ENCODE results near the gene RAC3.
"Not testable (repeated sequence)": the region's sequence is repeated elsewhere in the genome, so short reads cannot be mapped to it uniquely, and the experiment has no call there.

Gene RAC3

GRCh38 chr17:82029990-82030469 is 1.4 kb upstream of the RAC3 start:
- no peak for FAIRE-seq

DNA sequence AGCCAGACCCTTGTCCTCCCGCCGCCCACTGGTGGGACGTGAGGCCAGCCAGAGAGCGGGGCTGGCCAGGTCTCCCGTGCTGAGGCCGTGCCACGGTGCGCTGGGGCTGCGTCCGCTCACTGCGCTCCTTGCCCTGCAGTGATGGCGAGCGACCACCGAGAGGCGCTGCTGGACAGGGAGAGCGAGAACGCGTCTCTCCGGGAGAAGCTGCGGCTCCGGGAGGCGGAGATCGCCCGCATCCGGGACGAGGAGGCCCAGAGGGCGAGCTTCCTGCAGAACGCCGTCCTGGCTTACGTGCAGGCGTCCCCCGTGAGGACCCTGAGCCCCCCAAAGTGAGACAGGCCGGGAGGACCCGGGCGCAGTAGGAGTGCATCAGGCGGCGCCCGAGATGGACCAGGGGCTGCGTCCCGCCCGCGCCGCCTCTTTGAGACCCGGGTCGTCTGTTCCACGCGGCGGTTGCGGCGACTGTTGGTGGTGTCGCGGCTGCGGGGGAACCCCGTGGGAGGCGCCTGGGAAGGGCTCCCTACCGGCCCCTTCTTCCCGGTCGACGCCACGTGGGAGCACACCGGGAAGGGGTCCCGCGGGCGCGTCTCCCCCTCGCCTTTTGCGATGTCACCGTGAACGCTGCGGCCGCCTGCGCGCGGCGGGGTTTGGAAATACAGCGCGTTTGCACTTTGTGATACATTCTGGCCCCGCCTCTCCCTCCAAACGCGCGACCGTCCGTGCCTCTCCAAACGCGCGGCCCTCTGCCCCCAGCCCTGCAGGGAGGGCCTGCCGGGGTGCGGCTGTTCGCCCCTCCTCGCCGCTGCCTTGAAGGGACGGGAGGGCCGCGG is 792 bp upstream of the RAC3 start:
- TF ChIP-seq POLR2A (IDR thresholded peaks at IDR 0.05; ENCODE audit: low read depth, low read length): no peak
- DNase-seq (ENCODE audit: insufficient read length, low spot score) (no peak), FAIRE-seq (no peak)

More at GRCh38 chr17:82029990-82030469, 1.4 kb upstream of the RAC3 start:
- DNase-seq (ENCODE audit: insufficient read length, low spot score): no peak
- no peak for TF ChIP-seq POLR2A (IDR thresholded peaks at IDR 0.05; ENCODE audit: low read depth, low read length)

- TF ChIP-seq POLR2A (IDR thresholded peaks at IDR 0.05; ENCODE audit: low read depth, low read length): no peak
- FAIRE-seq (no peak), DNase-seq (ENCODE audit: insufficient read length, low spot score) (no peak)
These were observed 578 bp downstream of the RAC3 start for GRCh38 chr17:82031885-82032627.

DNA sequence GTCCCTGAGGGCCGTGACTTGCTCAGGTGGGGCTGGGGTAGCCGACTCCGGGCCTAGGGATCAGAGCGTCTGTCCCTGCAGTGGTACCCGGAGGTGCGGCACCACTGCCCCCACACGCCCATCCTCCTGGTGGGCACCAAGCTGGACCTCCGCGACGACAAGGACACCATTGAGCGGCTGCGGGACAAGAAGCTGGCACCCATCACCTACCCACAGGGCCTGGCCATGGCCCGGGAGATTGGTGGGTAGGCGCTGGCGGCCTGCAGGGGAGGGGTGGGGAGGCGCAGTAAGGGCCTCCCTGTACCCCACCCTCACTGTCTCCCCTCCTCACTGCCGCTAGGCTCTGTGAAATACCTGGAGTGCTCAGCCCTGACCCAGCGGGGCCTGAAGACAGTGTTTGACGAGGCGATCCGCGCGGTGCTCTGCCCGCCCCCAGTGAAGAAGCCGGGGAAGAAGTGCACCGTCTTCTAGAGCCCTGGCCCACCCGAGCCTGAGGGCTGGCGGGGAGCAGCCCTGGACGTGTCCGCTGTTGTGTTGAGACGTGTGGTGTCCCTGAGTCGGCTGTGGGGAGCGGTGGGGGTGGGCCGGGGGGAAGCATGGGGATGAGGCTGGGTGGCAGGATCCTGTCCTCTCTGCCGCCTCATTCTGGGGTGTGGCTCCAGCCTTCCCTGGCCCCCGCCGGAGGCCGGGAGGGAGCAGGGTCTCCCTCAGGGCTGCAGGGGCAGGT is 2.0 kb downstream of the RAC3 start:
- DNase-seq (ENCODE audit: insufficient read length, low spot score) (no peak), FAIRE-seq (no peak)
- TF ChIP-seq POLR2A (IDR thresholded peaks at IDR 0.05; ENCODE audit: low read depth, low read length): no peak

- no peak for FAIRE-seq
- DNase-seq (ENCODE audit: insufficient read length, low spot score): no peak
- no peak for TF ChIP-seq POLR2A (IDR thresholded peaks at IDR 0.05; ENCODE audit: low read depth, low read length)
These were observed 3.0 kb downstream of the RAC3 start for GRCh38 chr17:82034371-82035011.

GRCh38 chr17:82035488-82035887 is 4.0 kb downstream of the RAC3 start:
- FAIRE-seq: no peak
- TF ChIP-seq POLR2A (IDR thresholded peaks at IDR 0.05; ENCODE audit: low read depth, low read length): no peak
- DNase-seq (ENCODE audit: insufficient read length, low spot score): no peak

GRCh38 chr17:82035956-82036633 is 4.6 kb downstream of the RAC3 start:
- FAIRE-seq: no peak
- no peak for TF ChIP-seq POLR2A (IDR thresholded peaks at IDR 0.05; ENCODE audit: low read depth, low read length)

GRCh38 chr17:82036634-82037091 is 5.2 kb downstream of the RAC3 start:
- DNase-seq (ENCODE audit: insufficient read length, low spot score) (no peak), FAIRE-seq (no peak)
- TF ChIP-seq POLR2A (IDR thresholded peaks at IDR 0.05; ENCODE audit: low read depth, low read length): no peak

More at GRCh38 chr17:82035956-82036633, 4.6 kb downstream of the RAC3 start:
- no peak for DNase-seq (ENCODE audit: insufficient read length, low spot score)

- no peak for FAIRE-seq
- DNase-seq (ENCODE audit: insufficient read length, low spot score): peak; percentile 99
- TF ChIP-seq POLR2A (IDR thresholded peaks at IDR 0.05; ENCODE audit: low read depth, low read length): peak; percentile 94
These were observed 5.8 kb downstream of the RAC3 start, which contains the start of gene DCXR for GRCh38 chr17:82037092-82037888. TSS of gene DCXR (minus strand) at chr17:82037697. CDS start at chr17:82037682, 15 bp downstream.

- FAIRE-seq (no peak), DNase-seq (ENCODE audit: insufficient read length, low spot score) (no peak)
- no peak for TF ChIP-seq POLR2A (IDR thresholded peaks at IDR 0.05; ENCODE audit: low read depth, low read length)
These were observed 6.4 kb downstream of the RAC3 start for GRCh38 chr17:82037889-82038195.

GRCh38 chr17:82038796-82039409 is 7.4 kb downstream of the RAC3 start:
- not testable (repeated sequence) for FAIRE-seq

More at GRCh38 chr17:82038796-82039409, 7.4 kb downstream of the RAC3 start:
- DNase-seq (ENCODE audit: insufficient read length, low spot score): not testable (repeated sequence)
